ENCODE results near the gene SLC44A1.

- TF ChIP-seq, protein P1, sequence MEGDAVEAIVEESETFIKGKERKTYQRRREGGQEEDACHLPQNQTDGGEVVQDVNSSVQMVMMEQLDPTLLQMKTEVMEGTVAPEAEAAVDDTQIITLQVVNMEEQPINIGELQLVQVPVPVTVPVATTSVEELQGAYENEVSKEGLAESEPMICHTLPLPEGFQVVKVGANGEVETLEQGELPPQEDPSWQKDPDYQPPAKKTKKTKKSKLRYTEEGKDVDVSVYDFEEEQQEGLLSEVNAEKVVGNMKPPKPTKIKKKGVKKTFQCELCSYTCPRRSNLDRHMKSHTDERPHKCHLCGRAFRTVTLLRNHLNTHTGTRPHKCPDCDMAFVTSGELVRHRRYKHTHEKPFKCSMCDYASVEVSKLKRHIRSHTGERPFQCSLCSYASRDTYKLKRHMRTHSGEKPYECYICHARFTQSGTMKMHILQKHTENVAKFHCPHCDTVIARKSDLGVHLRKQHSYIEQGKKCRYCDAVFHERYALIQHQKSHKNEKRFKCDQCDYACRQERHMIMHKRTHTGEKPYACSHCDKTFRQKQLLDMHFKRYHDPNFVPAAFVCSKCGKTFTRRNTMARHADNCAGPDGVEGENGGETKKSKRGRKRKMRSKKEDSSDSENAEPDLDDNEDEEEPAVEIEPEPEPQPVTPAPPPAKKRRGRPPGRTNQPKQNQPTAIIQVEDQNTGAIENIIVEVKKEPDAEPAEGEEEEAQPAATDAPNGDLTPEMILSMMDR (IDR thresholded peaks at IDR 0.05) = no peak
- no peak for TF ChIP-seq POLR2AphosphoS5 (IDR thresholded peaks at IDR 0.05)
These were observed 1.3 kb upstream of the SLC44A1 start for GRCh38 chr9:105243015-105243686.
